ENCODE data around the gene SYTL3.
"Not testable (repeated sequence)": the region's sequence is repeated elsewhere in the genome, so short reads cannot be mapped to it uniquely, and the experiment has no call there.

The SYTL3 gene

DNA sequence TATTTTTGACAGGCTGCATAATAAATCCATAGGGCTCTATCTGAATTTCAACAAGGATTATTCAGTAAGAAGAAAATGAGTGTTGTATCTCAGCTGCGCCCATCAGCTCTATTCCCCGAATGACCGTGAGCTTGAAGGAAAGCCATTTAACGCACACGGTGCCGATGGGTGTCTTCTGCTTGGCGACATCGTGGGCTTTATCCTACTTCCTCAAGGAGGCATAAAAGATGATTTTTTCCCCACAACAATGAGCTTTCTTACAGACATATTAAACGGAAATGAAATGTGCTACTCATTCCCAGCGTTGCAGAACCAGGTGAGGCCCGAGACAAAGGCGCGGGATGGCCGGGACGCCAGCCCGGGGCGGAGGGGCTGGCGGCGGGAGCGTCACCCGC is 6.0 kb upstream of the SYTL3 start:
- intact Hi-C loops (cut with micrococcal nuclease), result loop anchor here (1.0 kb wide), 1 partner anchor 23 kb away; no protein-coding TSS in a partner anchor

DNA sequence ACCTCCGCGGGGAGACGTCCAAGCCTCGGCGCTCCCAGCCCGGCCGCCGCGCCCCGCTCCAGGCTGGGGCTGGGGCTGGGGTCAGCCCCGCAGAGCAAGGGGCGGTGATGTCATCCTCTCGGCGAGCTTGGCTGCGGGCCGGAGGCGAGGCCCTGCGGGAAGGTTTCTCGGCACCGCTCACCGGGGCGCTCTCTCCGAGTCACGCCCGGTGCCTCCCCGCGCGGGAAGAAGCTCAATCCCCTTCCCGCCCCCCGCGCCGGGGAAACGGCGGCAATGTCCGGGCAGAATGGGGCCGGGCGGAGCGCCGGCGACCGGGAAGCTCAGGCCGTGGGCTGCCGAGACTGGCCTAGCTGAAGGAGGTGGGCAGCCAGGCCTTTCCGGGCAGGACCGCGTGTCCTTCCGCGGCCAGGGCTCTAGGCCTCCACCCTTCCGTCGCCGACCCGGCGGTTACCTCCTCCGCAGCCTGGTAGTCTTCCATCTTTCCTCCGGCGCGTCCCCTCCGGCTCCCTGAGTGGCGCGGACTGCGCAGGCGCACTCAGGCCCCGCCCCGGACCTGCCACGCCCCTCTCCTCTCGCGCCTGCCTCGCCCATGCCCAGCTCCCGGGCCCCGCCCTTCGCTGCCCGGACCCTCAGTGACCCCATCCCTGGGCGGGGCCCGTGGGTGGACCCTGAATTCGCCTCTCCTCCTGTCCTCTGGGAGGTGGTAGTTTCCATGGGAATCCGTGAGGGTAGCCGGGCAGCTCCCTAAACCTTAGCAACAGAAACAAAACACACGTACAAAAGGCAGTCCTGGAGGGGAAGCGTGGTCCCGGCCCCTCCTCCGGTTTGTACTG is 5.4 kb upstream of the SYTL3 start, which contains the start of gene DYNLT1:
Gene DYNLT1, minus strand, starts transcription at position 513 of the 833 bp plus-strand sequence. Its CDS starts 35 bp downstream, at position 478.
- intact Hi-C loops (cut with micrococcal nuclease), result loop anchor here (1.0 to 5.0 kb wide), 2 partner anchors 23 to 43 kb away; no protein-coding TSS in a partner anchor
- Mint-ChIP-seq H3K27me3 (no peaks in the 10 kb centered on the region), H3K4me3 (peak within 1 kb of the TSS; percentile 93), H3K9me3 (no peaks in the 10 kb centered on the region), H3K27ac (peak within 1 kb of the TSS; percentile 93), H3K36me3 (ENCODE audit: low read depth) (peaks cover 34% of the 10 kb centered on the region), H3K4me1 (ENCODE audit: low read depth) (peaks cover 50% of the 10 kb centered on the region)

More for the DNA sequence above, 6.0 kb upstream of the SYTL3 start:
- Mint-ChIP-seq H3K36me3 (ENCODE audit: low read depth) (peaks cover 35% of the 10 kb centered on the region), H3K9me3 (no peaks in the 10 kb centered on the region), H3K27ac (peak overlapping the region; percentile 93), H3K4me1 (ENCODE audit: low read depth) (peaks cover 48% of the 10 kb centered on the region), H3K4me3 (peak overlapping the region; percentile 93), H3K27me3 (no peaks in the 10 kb centered on the region)

DNA sequence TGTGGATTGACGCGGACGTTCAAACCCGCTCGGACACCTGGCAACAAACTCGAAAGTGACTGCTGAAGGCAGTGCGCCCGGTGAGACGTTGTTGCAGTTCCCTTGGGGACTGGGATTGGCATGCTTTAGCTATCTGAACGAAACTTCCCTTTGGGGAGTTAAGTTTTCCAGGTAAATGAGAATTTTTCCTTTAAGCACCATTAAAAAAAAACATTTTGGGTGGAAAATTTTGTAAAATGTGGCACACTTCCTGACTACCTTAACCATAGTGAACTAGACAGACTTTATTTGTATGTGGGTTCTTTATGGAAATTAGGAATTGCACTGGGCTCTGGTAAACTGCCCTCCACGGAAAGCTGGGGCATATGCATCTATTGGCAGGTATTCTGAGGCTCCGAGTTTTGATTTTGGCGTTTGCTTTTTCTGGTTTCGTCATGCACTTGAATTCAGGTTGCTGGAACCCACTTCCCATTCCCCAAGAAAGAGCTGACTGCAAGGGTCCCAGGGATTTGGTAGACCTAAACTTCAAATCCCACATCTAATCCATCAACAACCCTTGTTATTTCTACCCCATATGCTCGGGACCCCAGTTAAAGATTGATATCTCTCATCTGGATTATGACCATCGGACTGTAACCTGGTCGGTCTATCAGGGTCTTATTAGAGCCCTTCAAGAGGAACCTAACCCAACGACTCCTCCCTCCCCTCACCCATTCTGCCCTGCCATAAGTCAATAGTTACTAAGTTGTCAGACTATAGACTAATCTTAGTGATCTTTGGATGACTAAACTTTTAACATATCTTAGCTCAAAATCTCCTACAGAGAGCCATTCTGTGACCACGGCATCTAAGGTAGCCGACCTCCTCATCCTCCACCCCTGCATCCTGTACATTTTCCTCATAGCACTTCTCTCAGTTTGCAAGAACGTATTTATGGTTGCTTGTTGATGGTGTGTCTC is 4.5 kb upstream of the SYTL3 start:
- H3K27me3 Mint-ChIP-seq, result no peaks in the 10 kb centered on the region
- H3K4me3 Mint-ChIP-seq, result peak overlapping the region; percentile 93
- peaks cover 49% of the 10 kb centered on the region for H3K4me1 Mint-ChIP-seq (ENCODE audit: low read depth)
- H3K27ac Mint-ChIP-seq, result peak overlapping the region; percentile 93
- intact Hi-C loops (cut with micrococcal nuclease), result loop anchor here (5.0 kb wide), 1 partner anchor 42 kb away; no protein-coding TSS in a partner anchor
- H3K36me3 Mint-ChIP-seq (ENCODE audit: low read depth), result peaks cover 25% of the 10 kb centered on the region
- H3K9me3 Mint-ChIP-seq, result no peaks in the 10 kb centered on the region

DNA sequence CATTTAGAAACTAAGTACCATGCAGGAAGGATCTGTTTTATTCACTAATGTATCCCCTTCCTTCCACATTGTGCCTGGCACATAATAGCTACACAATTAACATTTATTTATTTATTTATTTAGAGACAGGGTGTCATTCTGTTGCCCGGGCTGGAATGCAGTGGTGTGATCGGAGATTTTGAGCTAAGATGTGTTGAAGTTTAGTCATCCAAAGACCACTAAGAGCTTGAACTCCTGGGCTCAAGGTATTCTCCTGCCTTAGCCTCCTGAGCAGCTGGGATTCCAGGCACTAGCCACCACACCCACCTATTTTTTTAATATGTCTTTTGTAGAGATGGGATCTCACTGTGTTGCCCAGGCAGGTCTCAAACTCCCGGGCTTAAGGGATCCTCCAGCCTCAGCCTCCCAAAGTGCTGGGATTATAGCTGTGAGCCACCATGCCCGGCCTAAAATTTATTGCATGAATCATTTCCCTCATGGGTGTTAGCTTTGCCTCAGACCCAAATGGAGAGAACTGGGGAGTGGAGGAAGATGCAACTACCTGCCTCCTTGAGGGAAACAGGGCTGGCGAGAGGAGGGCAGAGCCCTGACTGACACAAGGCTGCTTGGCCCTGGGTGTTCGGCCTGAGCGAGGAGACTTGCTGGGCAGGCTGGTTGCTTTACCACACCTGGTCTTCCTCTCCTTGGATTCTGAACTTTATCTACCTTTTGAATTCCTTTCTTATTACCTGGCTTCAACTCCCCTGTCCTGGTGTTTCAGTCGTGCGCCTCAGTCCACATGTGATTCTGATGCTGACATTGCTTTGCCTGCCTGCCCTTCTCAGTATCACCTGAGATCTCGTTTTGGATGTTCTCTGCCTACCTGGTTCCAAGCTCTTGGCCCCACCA is 3.6 kb upstream of the SYTL3 start:
- Mint-ChIP-seq H3K4me1 (ENCODE audit: low read depth) (peaks cover 44% of the 10 kb centered on the region), H3K4me3 (no peak overlapping the region), H3K9me3 (no peaks in the 10 kb centered on the region), H3K27ac (peak overlapping the region; percentile 5), H3K27me3 (no peaks in the 10 kb centered on the region), H3K36me3 (ENCODE audit: low read depth) (peaks cover 20% of the 10 kb centered on the region)
- intact Hi-C loops (cut with micrococcal nuclease), result loop anchor here (5.0 kb wide), 1 partner anchor 41 kb away; no protein-coding TSS in a partner anchor

DNA sequence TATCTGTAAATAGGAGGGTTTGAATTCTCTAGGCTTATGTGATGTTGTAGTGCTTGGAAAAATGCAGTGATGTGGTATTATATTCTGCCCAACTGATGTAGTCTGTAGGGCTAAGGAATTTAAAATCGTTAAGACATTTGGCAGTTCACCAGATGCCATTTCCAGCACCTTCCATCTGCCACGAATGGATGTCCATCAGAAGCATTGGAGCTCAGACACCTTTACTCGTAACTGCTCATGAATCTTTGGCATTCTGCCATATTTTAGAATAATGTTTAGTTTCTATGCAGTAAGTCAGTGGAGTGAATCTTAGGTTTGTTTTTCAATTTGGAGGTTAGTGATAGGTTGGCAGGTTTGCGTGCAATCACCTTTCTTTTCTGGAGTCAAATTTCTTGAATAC is 2.4 kb upstream of the SYTL3 start:
- no peaks in the 10 kb centered on the region for H3K27me3 Mint-ChIP-seq
- H3K9me3 Mint-ChIP-seq, result no peaks in the 10 kb centered on the region
- peaks cover 10% of the 10 kb centered on the region for H3K36me3 Mint-ChIP-seq (ENCODE audit: low read depth)
- intact Hi-C loops (cut with micrococcal nuclease), result loop anchor here (5.0 kb wide), 1 partner anchor 40 kb away; no protein-coding TSS in a partner anchor
- H3K4me3 Mint-ChIP-seq, result no peak overlapping the region
- H3K4me1 Mint-ChIP-seq (ENCODE audit: low read depth), result peaks cover 35% of the 10 kb centered on the region
- H3K27ac Mint-ChIP-seq, result no peak overlapping the region

DNA sequence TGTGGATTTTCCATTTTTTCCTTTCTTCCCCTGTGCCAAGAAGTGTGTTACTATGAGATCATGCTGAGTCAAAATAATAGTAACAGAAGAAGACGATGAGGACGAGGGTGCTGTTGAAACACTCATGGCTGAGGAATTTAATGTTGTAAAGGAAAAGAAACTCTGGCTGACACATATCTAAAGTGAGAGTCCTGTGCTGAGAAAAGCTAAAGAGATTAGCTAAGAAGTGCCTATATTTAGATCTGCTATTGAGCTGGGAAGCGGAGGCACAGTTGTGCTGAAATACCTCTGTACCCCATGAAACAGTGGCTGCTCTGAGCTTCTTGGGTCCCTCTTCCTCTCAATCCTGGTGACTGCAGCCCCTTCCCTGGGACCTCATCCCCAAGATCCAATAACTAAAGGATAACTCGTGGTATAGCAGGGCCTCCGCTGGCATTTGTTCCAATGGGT is 1.1 kb upstream of the SYTL3 start:
- no peaks in the 10 kb centered on the region for H3K9me3 Mint-ChIP-seq
- peak overlapping the region; percentile 84 for H3K27ac Mint-ChIP-seq
- peaks cover 7% of the 10 kb centered on the region for H3K36me3 Mint-ChIP-seq (ENCODE audit: low read depth)
- intact Hi-C loops (cut with micrococcal nuclease), result loop anchor here (5.0 kb wide), 1 partner anchor 39 kb away; no protein-coding TSS in a partner anchor
- H3K4me3 Mint-ChIP-seq, result no peak overlapping the region
- H3K27me3 Mint-ChIP-seq, result no peaks in the 10 kb centered on the region
- peaks cover 38% of the 10 kb centered on the region for H3K4me1 Mint-ChIP-seq (ENCODE audit: low read depth)

DNA sequence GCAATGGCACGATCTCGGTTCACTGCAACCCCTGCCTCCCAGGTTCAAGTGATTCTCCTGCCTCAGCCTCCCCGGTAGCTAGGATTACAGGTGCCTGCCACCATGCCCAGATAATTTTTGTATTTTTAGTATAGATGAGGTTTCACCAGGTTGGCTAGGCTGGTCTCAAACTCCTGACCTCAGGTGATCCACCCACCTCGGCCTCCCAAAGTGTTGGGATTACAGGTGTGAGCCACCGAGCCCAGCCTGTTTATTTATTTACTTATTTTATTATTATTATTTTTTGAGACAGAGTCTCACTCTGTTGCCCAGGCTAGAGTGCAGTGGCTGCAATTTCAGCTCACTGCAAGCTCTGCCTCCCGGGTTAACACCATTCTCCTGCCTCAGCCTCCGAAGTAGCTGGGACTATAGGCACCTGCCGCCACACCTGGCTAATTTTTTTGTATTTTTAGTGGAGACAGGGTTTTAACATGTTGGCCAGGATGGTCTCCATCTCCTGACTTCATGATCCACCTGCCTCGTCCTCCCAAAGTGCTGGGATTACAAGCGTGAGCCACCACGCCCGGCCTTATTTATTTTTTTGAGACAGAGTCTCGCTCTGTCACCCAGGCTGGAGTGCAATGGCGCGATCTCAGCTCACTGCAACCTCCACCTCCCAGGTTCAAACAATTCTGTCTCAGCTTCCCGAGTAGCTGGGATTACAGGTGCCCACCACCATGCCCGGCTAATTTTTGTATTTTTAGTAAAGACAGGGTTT is 2.3 kb downstream of the SYTL3 start:
- H3K9me3 Mint-ChIP-seq; H3K36me3 Mint-ChIP-seq (ENCODE audit: low read depth); H3K4me3 Mint-ChIP-seq; H3K27me3 Mint-ChIP-seq; intact Hi-C loops (cut with micrococcal nuclease): not testable (repeated sequence)
- Mint-ChIP-seq H3K4me1 (ENCODE audit: low read depth) (peaks cover 63% of the 10 kb centered on the region), H3K27ac (peak overlapping the region; percentile 76)

DNA sequence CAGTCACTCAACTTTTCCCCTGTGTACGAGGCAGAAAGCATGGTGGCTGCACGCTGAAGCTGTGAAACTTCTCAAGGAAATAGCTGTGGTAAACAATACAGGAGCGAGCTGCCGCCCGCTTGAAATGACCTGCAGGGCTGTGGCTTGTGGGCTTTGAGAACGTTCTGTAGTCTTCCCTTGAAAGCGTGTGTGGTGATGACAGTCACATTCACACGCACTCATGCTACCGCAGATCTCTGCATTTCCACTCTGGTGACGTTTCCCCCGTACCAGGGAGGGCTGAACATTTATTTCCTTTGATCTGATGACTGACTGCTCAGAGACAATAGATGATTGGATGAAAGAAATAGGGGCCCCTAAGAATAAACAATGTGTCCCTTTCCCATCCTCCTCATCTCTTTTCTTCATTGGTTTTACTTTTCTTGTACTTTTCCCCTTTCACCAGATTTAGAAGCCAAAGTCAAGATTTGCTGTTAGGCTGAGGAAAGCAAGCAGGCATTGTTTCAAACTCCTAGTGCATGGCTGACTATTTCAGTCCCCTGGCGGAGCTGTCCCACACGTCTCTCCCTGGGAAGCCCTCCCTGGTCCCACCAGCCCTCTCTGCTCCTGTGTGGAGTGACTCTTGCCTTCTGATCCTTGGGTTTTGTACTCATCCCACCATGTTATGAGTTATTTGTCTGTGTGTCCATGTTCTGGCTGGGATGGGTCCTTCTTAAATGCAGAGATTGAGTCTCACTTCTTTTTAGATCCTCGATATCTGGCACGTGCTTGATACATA is 3.9 kb downstream of the SYTL3 start:
- Mint-ChIP-seq H3K4me1 (ENCODE audit: low read depth) (peaks cover 59% of the 10 kb centered on the region), H3K27me3 (peaks cover 1% of the 10 kb centered on the region), H3K36me3 (ENCODE audit: low read depth) (no peaks in the 10 kb centered on the region), H3K27ac (peak overlapping the region; percentile 76), H3K4me3 (no peak overlapping the region), H3K9me3 (no peaks in the 10 kb centered on the region)
- intact Hi-C loops (cut with micrococcal nuclease), result no loop called here

DNA sequence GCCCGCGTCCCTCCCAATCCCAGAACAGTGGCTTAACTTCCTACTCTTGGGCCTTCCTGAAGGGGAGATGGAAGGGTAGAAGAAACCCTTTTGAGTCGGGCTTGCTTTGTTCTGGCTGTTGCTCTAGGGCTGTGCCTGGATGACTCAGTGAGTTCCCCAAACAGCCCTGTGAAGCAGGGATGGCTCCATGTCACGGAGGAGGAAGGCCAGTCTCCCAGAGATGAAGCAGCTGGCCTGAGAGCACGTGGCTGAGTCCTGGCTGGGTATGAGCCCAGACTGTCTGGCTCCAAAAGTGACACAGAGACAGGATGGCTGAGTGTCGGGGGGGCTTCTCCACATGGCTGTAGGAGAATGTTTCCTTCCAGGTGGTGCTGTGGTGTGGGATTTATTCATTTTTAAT is 4.6 kb downstream of the SYTL3 start:
- no peaks in the 10 kb centered on the region for H3K36me3 Mint-ChIP-seq (ENCODE audit: low read depth)

DNA sequence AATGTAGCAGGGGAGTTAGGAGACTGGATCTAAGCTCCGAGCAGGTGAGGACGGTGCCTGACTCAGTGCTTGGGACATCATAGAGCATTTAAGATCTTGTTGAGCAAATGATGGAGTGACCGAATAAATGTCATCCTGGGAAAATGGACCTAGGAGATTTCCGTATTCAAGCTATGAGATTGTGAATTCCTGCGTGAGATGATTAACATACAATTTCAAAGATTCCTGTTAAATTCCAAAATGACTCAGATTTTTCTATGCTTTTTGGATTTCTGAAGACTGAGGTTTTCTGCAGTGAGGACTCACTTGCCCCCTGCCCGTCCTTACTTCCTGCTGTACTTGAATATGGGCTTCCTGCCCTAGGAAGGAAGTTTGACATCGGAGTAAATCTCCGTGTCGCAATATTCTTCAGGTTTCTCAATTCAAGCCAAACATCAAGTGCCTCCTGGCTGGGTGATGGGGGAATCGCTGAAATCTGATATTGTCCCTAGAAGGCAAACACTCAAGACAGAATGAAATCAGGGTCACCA is 5.2 kb downstream of the SYTL3 start:
- Mint-ChIP-seq H3K4me3 (peak overlapping the region; percentile 33), H3K9me3 (no peaks in the 10 kb centered on the region), H3K27ac (peak overlapping the region; percentile 76), H3K36me3 (ENCODE audit: low read depth) (no peaks in the 10 kb centered on the region), H3K27me3 (peaks cover 1% of the 10 kb centered on the region), H3K4me1 (ENCODE audit: low read depth) (peaks cover 53% of the 10 kb centered on the region)
- intact Hi-C loops (cut with micrococcal nuclease), result no loop called here

More for the DNA sequence above, 4.6 kb downstream of the SYTL3 start:
- Mint-ChIP-seq H3K27ac (peak overlapping the region; percentile 76), H3K4me3 (peak overlapping the region; percentile 33), H3K27me3 (peaks cover 1% of the 10 kb centered on the region), H3K4me1 (ENCODE audit: low read depth) (peaks cover 53% of the 10 kb centered on the region), H3K9me3 (no peaks in the 10 kb centered on the region)
- intact Hi-C loops (cut with micrococcal nuclease), result no loop called here

DNA sequence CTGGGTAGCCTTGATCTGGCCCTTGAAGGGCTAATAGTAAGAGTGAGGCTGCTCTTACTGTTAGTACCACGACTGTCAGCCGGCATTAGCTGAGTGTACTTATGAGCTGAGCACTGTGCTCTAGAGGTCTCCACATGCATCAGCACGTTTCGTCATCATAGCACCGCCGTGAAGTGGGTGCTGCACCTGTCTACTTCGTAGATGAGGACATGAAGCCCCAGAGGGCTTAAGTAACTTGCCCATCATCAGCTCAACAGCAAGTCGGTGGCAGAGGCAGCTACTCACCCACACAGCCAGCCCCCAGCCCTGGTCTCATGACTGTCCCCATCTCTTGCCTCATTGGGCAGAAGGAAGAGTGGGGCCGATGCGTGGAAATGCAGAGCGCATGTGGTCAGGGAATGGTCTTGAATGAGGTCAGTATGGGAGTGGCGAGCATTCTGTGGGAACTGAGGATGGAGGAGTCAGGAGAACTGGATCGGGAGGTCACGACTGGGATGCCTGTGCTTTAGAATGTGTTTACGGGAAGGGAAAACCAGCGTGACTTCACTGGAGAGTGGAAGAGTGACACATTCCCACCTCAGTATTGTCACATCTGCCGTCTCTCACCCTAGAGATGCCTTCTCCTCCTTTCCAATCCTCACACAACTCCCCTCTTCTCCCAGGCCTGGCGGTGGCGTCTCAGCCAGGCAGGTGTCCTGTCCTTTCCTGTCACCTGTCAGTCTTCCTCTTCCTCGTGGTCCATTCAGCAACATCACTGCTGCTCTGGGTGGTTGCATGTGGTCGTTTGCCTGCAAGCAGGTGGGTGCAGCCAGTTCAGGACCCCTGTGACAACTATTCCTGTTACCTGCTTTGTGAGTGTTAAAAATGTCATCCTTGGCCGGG is 6.0 kb downstream of the SYTL3 start:
- intact Hi-C loops (cut with micrococcal nuclease), result no loop called here
- no peaks in the 10 kb centered on the region for H3K36me3 Mint-ChIP-seq (ENCODE audit: low read depth)
- H3K27ac Mint-ChIP-seq, result peak overlapping the region; percentile 51

More for the DNA sequence above, 6.0 kb downstream of the SYTL3 start:
- peaks cover 59% of the 10 kb centered on the region for H3K4me1 Mint-ChIP-seq (ENCODE audit: low read depth)
- no peak overlapping the region for H3K4me3 Mint-ChIP-seq
- peaks cover 1% of the 10 kb centered on the region for H3K27me3 Mint-ChIP-seq
- H3K9me3 Mint-ChIP-seq, result no peaks in the 10 kb centered on the region
